ENCODE results near the gene ITPK1. TPM values are rescaled to one million over a fixed set of nuclear protein-coding genes. Genes with fewer than 3 reads are reported as not detected.

Gene ITPK1
- total RNA-seq, 4 donors from 2014 or later = 43.9 to 56.1 (median 44.5) TPM

DNA sequence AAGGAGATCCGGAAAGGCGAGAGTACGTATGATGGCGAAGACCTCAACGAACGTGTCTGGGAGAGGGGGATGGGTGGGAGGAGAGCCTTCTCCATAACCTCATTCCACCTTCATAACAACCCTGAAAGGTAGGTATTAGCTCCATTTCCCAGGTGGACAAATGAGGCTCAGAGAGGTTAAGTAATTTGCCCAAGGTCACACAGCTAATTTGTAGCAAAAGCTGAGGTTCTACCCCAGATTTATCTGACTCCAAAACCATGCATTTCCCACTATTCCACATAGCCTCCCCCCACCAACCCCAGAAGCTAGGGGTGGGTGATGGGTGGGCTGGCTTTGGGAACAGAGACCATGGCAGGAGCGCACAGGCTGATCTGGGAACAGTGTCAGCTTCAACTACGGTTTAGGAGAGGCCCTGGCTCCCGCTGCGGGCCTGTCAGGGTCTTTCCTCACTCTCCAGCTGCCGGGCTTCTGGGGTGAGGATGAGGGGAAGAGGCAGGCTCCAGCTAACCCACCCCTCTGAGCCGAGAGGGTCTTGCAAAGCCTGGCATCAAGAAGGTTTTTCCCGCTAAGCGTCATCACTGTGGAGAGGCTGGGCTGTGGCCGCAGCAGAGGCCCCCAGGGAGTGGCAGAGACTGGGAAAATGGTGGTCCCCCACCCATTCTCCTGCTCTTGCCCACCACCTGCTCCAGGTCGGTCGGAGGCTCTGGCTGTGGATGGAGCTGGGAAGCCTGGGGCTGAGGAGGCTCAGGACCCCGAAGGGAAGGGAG, 183.9 kb downstream of the ITPK1 start:
- H3K4me3 ChIP-seq (replicated peaks in 1 of 3) = no peak overlapping the region
- DNase-seq = no peak
- TF ChIP-seq, protein P1, sequence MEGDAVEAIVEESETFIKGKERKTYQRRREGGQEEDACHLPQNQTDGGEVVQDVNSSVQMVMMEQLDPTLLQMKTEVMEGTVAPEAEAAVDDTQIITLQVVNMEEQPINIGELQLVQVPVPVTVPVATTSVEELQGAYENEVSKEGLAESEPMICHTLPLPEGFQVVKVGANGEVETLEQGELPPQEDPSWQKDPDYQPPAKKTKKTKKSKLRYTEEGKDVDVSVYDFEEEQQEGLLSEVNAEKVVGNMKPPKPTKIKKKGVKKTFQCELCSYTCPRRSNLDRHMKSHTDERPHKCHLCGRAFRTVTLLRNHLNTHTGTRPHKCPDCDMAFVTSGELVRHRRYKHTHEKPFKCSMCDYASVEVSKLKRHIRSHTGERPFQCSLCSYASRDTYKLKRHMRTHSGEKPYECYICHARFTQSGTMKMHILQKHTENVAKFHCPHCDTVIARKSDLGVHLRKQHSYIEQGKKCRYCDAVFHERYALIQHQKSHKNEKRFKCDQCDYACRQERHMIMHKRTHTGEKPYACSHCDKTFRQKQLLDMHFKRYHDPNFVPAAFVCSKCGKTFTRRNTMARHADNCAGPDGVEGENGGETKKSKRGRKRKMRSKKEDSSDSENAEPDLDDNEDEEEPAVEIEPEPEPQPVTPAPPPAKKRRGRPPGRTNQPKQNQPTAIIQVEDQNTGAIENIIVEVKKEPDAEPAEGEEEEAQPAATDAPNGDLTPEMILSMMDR (IDR thresholded peaks at IDR 0.05) = no peak
- no peak for TF ChIP-seq POLR2A (IDR thresholded peaks at IDR 0.05)
- H3K27ac ChIP-seq = no peak overlapping the region
- no peaks in the 10 kb centered on the region for H3K36me3 ChIP-seq
- no peaks in the 10 kb centered on the region for H3K9me3 ChIP-seq
- intact Hi-C loops (cut with DNase I) = no loop called here
- WGBS, 2 donors = 86 to 87% methylated on average over 13 to 18 of the region's 18 CpGs
- H3K4me1 ChIP-seq = no peaks in the 10 kb centered on the region
- no peaks in the 10 kb centered on the region for H3K27me3 ChIP-seq

- Histone ChIP-seq H3K36me3 (no peaks in the 10 kb centered on the region), H3K4me1 (no peaks in the 10 kb centered on the region), H3K9me3 (no peaks in the 10 kb centered on the region), H3K4me3 (replicated peaks in 1 of 3) (no peak overlapping the region), H3K27ac (no peak overlapping the region), H3K27me3 (no peaks in the 10 kb centered on the region)
- DNase-seq = no peak
- TF ChIP-seq, protein P1 (IDR thresholded peaks at IDR 0.05) = no peak
- TF ChIP-seq POLR2A (IDR thresholded peaks at IDR 0.05) = no peak
- intact Hi-C loops (cut with DNase I) = no loop called here
- 67 to 69% methylated on average over 8 of the region's 8 CpGs for WGBS, 2 donors
Observed at GRCh38 chr14:92930737-92931602, 184.8 kb downstream of the ITPK1 start.

- no peak for TF ChIP-seq POLR2A (IDR thresholded peaks at IDR 0.05)
- TF ChIP-seq, protein P1 (IDR thresholded peaks at IDR 0.05) = no peak
- no peak for DNase-seq
- no peaks in the 10 kb centered on the region for H3K27me3 ChIP-seq
- no peak overlapping the region for H3K4me3 ChIP-seq (replicated peaks in 1 of 3)
- 78 to 81% methylated on average over 16 to 19 of the region's 20 CpGs for WGBS, 2 donors
- no peaks in the 10 kb centered on the region for H3K36me3 ChIP-seq
- no peak overlapping the region for H3K27ac ChIP-seq
- intact Hi-C loops (cut with DNase I) = no loop called here
- no peaks in the 10 kb centered on the region for H3K9me3 ChIP-seq
- no peaks in the 10 kb centered on the region for H3K4me1 ChIP-seq
Observed at GRCh38 chr14:92929689-92930608, 185.8 kb downstream of the ITPK1 start.

GRCh38 chr14:92928961-92929688, 186.6 kb downstream of the ITPK1 start:
- no peak overlapping the region for H3K27ac ChIP-seq
- no peaks in the 10 kb centered on the region for H3K4me1 ChIP-seq
- DNase-seq = no peak
- 69 to 88% methylated on average over 6 to 8 of the region's 12 CpGs for WGBS, 2 donors
- H3K9me3 ChIP-seq = no peaks in the 10 kb centered on the region
- TF ChIP-seq, protein P1 (IDR thresholded peaks at IDR 0.05) = no peak
- TF ChIP-seq POLR2A (IDR thresholded peaks at IDR 0.05) = no peak
- H3K36me3 ChIP-seq = no peaks in the 10 kb centered on the region
- H3K4me3 ChIP-seq (replicated peaks in 1 of 3) = no peak overlapping the region
- H3K27me3 ChIP-seq = no peaks in the 10 kb centered on the region
- intact Hi-C loops (cut with DNase I) = no loop called here

Data from thyroid gland (tissue), 4 donors.